Keratinocyte (primary cell): ENCODE measurements around the gene DNMBP.

Source experiments
- CTCF ChIP-seq, 3 experiments: IDR thresholded peaks in 1 of 3; conservative IDR thresholded peaks in 1 of 3; optimal IDR thresholded peaks in 1 of 3; 2 replicates in 2 of 3; 3 replicates in 1 of 3; pipeline versions ENCODE3 to v1.5.1; 2011; ENCODE audit warnings: low read length in 3 of 3, mild to moderate bottlenecking in 3 of 3, moderate library complexity in 2 of 3, control low read depth in 1 of 3, inconsistent platforms in 1 of 3; ENCODE audit not compliant: insufficient read depth in 2 of 3; ENCODE audit errors: extremely low read depth in 1 of 3
- EZH2 ChIP-seq: IDR thresholded peaks from one replicate; pipeline ENCODE4 v1.6.1; 2012; ENCODE audit warnings: inconsistent platforms, mild to moderate bottlenecking, low read length, moderate library complexity

GRCh38 chr10:99849536-99849935 lies 160.2 kb downstream of the DNMBP start:
- no peak for TF ChIP-seq EZH2
- TF ChIP-seq CTCF (optimal IDR thresholded peaks at IDR 0.05 in 1 of 3, IDR thresholded peaks at IDR 0.05 in 1 of 3, conservative IDR thresholded peaks at IDR 0.05 in 1 of 3; ENCODE audit: extremely low read depth in 1 of 3, insufficient read depth in 2 of 3, low read length in 3 of 3), result no peak
